GM19099 (cell line): Measurements from ENCODE around the gene FRRS1L.

Experiments used
- POLR2A ChIP-seq: IDR thresholded peaks from 3 replicates; pipeline ENCODE4 v1.6.1; 2011; ENCODE audit warnings: low read depth; ENCODE audit not compliant: insufficient read length; ENCODE audit errors: extremely low read depth

FRRS1L gene

GRCh38 chr9:109161471-109161870, 5.6 kb downstream of the FRRS1L start:
- TF ChIP-seq POLR2A: no peak

GRCh38 chr9:109159583-109159982, 7.5 kb downstream of the FRRS1L start:
- no peak for TF ChIP-seq POLR2A

- TF ChIP-seq POLR2A: no peak
Measured at GRCh38 chr9:109158651-109159050, 8.4 kb downstream of the FRRS1L start.

- TF ChIP-seq POLR2A: no peak
Measured at GRCh38 chr9:109156708-109157107, 10.3 kb downstream of the FRRS1L start.

GRCh38 chr9:109150925-109151545, 16.0 kb downstream of the FRRS1L start:
- TF ChIP-seq POLR2A: no peak

GRCh38 chr9:109149722-109150121, 17.3 kb downstream of the FRRS1L start:
- no peak for TF ChIP-seq POLR2A

- no peak for TF ChIP-seq POLR2A
Measured at GRCh38 chr9:109149089-109149488, 18.0 kb downstream of the FRRS1L start.

GRCh38 chr9:109145051-109145450, 22.0 kb downstream of the FRRS1L start:
- no peak for TF ChIP-seq POLR2A

- no peak for TF ChIP-seq POLR2A
Measured at GRCh38 chr9:109143881-109144562, 23.0 kb downstream of the FRRS1L start.

GRCh38 chr9:109141375-109141774, 25.7 kb downstream of the FRRS1L start:
- no peak for TF ChIP-seq POLR2A

- TF ChIP-seq POLR2A: no peak
Measured at GRCh38 chr9:109139851-109140250, 27.2 kb downstream of the FRRS1L start.

GRCh38 chr9:109138421-109138820, 28.6 kb downstream of the FRRS1L start:
- no peak for TF ChIP-seq POLR2A

GRCh38 chr9:109134167-109134578, 32.9 kb downstream of the FRRS1L start:
- no peak for TF ChIP-seq POLR2A

- TF ChIP-seq POLR2A: no peak
Measured at GRCh38 chr9:109133533-109133932, 33.5 kb downstream of the FRRS1L start.

- no peak for TF ChIP-seq POLR2A
Measured at GRCh38 chr9:109132567-109133021, 34.5 kb downstream of the FRRS1L start.

GRCh38 chr9:109129470-109130197, 37.4 kb downstream of the FRRS1L start:
- no peak for TF ChIP-seq POLR2A
